GM04503 (cell line): ENCODE measurements around the gene CD53.

Experiments used
- DNase-seq: peaks from one replicate; pipeline ENCODE4 v3.0.0-alpha.2; 2012; ENCODE audit warnings: low read depth

Gene CD53

DNA sequence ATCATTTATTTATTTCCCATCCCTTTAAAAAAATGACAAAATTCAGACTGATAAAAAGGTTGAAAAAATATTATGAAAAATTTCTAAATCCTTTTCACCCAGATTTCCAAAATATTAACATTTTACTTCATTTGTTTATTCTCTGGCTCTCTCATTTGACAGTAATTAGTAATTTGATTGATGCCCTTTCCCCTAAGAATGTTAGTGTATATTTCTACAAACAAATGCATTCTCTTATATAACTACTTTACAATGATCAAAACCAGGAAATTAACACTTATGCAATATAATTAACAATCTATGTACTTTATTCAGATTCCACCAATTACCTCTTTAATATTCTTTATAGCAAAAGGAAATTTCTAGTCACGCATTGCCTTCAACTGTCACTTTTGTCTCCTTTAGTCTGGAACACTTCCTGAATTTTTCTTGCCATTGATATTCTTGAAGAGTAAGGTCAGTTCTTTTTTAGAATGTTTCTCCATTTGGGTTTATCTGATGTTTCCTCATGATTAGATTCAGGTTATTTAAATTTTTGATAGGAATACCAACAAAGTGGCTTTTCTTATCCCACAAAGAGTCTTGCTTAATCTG, 3.9 kb downstream of the CD53 start:
- no peak for DNase-seq

- no peak for DNase-seq
These were observed 4.4 kb downstream of the CD53 start for GRCh38 chr1:110877364-110877763.

DNA sequence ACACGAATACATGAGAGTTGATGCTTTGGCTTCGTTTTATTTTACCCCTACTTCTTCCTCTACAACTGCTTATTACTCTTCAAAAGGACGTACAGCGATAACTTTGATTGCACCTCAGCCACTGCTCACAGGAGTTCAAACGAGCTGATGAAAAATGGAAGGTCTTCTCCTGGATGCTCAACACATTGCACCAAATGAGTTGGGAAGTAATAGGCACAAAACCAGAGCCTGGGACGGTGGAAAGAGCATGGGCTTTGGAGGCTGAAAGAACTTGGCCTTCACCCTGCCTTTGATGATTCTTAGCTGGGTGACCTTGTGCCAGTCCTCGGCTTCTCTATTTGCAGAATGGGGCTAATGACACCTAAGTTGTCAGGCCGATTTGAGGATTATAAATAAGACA, 4.8 kb downstream of the CD53 start:
- DNase-seq: no peak

GRCh38 chr1:110878591-110878990, 5.6 kb downstream of the CD53 start:
- no peak for DNase-seq

GRCh38 chr1:110878993-110879392, 6.0 kb downstream of the CD53 start:
- DNase-seq: no peak

DNA sequence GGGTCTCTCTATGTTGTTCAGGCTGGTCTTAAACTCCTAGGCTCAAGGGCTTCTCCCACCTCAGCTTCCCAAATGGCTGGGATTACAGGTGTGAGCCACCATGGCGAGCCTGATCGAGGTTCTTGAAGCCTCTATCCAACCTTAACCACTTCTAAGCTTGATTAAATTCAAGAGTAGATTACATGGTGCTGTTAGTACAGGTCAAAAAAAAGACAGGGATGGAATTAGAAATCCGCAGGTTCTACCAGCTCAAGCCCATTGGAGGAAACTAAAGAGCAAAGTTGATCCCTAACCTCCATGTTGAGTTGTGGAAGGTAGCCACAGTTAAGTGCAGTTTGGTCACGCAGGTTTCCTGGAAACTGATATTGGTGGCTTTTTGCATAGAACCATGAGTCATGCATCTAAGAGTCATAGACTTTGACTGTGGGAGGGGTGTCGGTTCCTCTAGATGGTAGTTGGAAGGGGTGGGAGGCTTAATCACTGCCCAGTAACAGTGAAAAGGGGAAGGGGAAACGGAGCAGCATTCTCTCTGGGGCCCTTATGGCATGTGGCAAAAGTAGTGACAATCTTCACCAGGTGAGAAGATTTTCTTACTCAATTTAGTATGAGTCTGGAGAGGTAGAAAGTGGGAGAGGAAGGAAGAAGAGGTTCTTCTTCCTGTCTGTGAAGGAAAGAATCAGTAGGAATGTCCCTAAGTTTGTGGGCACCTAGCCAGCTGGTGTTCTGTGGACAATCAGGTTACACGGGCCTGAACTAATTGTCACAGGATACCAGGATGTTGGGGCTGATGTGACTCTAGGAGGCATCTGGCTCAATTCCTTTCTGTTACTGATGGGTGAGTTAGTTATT, 7.0 kb downstream of the CD53 start:
- DNase-seq: no peak

DNA sequence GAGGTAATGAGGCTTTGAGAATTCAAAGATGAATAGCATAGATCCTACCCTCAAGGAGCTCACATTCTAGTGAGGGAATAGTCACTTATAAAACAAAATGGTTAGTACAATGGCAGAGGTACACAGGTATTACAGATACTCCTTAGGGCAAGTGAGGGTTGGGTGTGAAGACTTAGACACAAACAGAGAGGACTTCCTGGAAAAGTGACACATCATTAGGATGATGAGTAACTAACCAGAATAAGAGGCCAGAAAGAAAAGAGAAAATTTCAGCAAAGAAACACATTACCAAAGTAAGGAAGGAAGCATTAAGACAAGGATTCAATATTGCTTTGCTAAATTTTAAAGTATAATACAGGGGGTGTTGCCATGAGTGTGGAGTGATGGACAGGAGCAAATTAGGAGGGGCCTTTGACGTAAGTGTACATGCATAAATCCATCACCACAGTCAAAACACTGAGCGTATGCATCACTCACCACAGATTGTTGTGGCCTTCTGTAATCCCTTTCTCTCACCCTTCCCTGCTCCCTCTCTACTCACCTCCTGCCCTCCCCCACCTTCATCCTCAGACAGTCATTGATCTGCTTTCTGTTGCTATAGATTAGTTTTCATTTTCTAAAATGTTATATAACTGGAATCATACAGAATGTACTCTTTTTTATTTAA, 7.9 kb downstream of the CD53 start:
- no peak for DNase-seq

GRCh38 chr1:110888049-110888448, 15.1 kb downstream of the CD53 start:
- DNase-seq: no peak

DNA sequence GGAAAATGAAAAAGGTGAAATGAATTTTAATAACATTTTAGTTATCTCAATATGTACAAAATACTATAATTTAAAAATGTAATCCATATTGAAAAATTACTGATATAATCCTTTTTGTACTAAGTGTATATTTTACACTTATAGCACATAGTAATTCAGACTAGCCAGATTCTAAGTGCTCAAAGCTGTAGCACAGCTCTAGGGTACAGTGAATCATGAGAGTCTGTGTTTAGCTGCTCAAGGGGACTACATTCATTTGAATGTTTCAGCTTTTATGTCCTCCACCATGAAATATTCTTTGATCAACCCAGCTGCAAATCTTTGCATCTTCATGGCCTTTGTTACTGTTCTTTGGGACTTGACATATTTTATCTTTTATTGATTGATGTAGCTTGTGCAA, 15.7 kb downstream of the CD53 start:
- DNase-seq: no peak

- no peak for DNase-seq
These were observed 17.7 kb downstream of the CD53 start for GRCh38 chr1:110890474-110891196.

DNA sequence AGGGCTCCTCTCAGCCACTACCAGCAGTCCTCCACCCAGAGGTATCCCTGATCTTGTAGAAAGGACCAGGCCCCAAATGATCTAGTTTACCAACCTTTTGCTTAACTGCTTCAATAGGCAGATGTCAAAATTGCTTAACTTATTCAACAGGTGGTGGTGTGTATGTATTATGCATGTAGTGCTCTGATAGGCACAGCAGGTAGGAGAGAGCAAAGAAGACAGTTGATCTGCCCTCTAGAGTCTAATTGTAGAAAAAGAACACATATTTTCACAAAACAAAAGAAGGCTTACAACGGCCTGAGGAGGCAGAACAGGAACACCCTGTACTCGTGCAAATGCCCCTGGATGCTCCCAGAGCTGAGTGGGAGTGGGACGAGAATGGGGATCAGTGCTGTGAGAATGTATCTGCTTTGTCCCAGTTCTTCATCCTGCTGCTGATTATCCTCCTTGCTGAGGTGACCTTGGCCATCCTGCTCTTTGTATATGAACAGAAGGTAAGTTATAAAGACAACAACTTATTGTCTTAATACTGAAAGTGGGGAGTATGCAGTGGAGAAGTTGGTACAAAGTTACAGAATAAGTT, 21.1 kb downstream of the CD53 start:
- no peak for DNase-seq

DNA sequence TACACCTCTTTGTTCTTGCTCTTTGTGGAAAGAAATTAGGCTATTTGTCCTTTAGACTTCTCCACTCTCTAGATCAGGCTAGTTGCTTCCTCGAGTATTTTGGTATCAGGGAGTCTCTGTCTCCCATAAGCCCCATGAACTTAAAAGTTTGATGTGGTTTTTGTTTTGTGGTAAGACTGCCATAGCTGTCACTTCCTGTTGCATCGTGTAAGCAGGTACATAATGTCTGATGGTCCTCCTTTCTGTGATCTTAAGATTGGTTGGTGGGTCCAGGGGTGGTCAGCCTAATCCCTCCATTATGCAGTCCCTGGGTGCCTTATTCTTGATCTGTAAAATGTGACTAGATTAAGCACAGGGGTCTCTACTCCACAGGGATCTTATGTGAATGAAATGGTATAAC, 23.1 kb downstream of the CD53 start:
- DNase-seq: no peak

DNA sequence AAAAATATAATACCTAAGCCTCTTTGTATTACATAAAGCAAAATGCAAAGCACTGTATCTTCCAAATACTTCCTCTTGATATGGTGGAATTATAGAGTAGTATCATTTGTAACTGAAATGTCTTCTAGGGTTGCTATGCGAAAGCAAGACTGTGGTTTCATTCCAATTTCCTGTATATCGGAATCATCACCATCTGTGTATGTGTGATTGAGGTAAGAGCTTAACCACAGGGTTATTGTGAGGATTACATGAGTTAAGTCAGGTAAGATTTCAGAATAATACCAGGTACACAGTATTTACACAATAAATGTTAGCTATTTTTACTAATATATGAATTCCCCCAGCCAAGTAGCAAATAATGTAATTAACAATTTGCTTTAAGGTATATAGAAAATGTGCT, 24.7 kb downstream of the CD53 start:
- no peak for DNase-seq

GRCh38 chr1:110898734-110899457, 25.9 kb downstream of the CD53 start:
- DNase-seq: no peak

GRCh38 chr1:110899458-110899843, 26.5 kb downstream of the CD53 start:
- DNase-seq: no peak

- no peak for DNase-seq
These were observed 30.0 kb downstream of the CD53 start for GRCh38 chr1:110902820-110903463.

DNA sequence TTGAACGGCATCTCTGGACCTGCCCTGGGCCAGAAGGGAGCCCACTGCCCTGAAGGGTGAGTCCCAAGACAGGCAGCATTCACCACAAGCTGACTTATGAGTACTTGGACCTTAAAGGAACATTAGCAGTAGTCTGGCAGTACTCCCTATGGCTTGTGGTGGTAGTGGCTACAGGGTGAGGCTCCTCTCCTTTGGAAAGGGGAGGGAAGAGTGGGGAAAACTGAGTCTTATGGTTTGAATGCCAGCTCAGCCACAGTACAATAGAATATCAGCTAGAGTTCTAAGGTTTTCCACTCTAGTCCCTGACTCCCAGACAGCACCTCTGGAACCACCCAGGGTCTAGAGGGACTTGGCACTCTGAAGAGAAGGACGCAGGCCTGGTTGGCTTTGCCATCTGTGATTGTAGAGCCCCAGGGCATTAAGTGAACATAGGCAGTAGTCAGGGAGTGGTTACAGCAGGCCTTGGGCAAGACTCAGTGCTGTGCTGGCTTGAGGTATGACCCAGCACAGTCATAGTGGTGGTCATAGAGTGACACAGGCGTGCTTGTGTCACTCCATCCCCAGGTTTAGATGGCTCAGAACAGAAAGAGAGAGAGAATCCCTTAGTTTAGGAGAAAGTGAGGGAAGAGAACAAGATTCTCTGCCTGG, 31.0 kb downstream of the CD53 start:
- DNase-seq: no peak

DNA sequence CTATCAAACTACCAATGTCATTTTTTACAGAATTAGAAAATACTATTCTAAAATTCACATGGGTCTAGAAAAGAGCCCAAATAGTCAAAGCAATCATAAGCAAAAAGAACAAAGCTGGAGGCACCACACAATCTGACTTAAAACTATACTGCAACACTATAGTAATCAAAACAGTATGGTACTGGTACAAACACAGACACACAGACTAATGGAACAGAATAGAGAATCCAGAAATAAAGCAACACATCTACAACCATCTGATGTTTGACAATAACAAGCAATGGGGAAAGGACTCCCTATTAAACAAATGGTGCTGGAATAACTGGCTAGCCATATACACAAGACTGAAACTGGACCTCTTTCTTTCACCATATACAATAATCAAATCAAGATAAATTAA, 39.8 kb downstream of the CD53 start:
- no peak for DNase-seq

GRCh38 chr1:110914676-110915075, 41.7 kb downstream of the CD53 start:
- DNase-seq: no peak

DNA sequence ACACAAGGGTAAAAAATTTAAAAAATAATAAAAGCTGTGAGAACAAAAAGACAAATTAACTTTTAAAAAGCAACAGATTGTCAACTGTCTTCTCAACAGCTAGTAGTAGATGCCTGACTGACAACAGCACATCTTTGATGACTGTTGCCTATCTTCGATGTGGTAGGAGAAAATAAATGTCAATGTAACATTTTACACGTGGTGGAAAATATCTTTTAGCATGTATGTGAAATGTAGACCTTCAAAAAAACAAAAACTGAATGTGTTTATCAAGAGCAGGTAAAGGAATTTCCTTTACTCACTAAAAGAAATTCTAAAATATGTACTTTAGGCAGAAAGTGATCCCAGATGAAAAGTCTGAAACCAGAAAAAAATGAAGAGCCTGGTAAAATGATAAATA, 42.9 kb downstream of the CD53 start:
- no peak for DNase-seq

DNA sequence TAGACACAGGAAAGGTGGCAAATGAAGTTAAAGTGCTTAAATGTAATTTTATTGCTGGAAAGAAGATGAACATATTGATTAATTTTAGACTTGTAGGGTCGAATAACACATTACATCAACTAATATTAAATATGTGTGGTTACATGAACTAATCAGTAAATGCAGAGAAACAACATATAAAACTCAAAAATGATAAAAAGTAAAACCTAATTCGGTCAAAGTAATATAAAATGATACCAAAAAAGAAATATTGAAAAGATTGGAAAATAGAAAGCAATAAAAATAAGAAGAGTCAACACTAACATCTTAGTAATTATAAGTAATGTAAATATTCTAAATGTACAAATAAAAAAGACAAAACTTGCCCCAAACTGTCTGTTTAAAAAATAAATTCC, 43.3 kb downstream of the CD53 start:
- no peak for DNase-seq
